Adrenal gland (tissue), 5 donors: Measurements from ENCODE around the gene PRDM1.

Experiments
- CTCF ChIP-seq, 6 experiments: fragments of 450-650 bp in 4 of 6; fragments of 200-600 bp in 2 of 6; sonication (generic) in 1 of 6; IDR thresholded peaks; 1 replicate in 5 of 6; 2 replicates in 1 of 6; pipeline versions ENCODE4 v1.5.1 to v1.8.0; 2016 to 2021; ENCODE audit warnings: antibody characterized with exemption in 6 of 6, mild to moderate bottlenecking in 2 of 6, moderate library complexity in 1 of 6
- POLR2A ChIP-seq, 2 donors: fragments of 450-650 bp; IDR thresholded peaks; one replicate each; pipeline ENCODE4 v1.6.1; 2017; ENCODE audit warnings: antibody characterized with exemption in 2 of 2, mild to moderate bottlenecking in 2 of 2, moderate library complexity in 1 of 2
- donor health status: DM: no; HTN: no; CAD: no.

GRCh38 chr6:106098383-106099234 lies 12.5 kb downstream of the PRDM1 start:
- TF ChIP-seq CTCF (IDR thresholded peaks at IDR 0.05) (no peak), POLR2A (IDR thresholded peaks at IDR 0.05) (no peak)
